A204.1 (cell line): ENCODE data around the gene TCF4.

Experiments
- FAIRE-seq: peaks from 2 replicates; lab custom pipeline; 2012; peaks lifted over from hg19 to GRCh38; lab: Jason Lieb, UNC

TCF4 gene

GRCh38 chr18:55384551-55385275, 203.3 kb downstream of the TCF4 start:
- no peak for FAIRE-seq

DNA sequence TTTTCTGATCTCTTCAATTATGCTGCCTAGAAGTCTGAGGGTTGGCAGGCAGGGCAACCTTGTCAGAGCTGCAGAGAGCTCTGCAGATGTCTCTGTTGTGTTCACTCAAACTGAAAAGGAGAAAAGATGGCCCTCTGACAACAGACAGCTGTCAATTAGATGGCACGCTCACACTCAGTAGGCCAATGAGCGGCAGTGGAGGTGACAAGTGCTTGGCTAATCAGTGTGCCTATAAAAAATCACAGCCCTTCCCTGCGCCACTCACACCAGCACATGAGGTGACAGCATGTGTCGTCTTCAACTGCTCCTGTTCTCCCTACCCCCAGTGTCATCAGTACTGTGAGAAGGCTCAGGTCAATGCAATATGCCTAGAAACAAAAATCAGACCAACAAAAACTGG, 203.9 kb downstream of the TCF4 start:
- FAIRE-seq = no peak

GRCh38 chr18:55382277-55382805, 205.7 kb downstream of the TCF4 start:
- no peak for FAIRE-seq

DNA sequence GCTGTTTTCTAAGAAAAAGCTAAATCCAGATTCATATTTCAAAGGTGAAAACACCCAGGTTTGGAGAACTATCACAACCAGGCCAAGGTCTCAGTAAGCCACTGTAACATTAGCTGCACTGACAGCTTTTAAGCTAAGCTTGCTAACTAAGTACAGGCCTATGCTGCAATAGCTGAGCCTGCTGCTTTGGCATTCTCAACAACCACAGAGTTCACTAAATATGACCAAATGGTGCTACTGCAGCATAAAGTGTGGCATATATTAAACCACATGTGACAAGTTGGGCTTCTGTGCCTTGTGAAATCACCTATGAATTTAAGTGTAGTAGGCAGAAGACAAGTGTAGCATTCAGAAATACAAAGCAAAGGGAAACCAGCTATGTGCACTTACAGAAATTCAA, 206.7 kb downstream of the TCF4 start:
- FAIRE-seq = no peak

GRCh38 chr18:55380589-55380988, 207.4 kb downstream of the TCF4 start:
- FAIRE-seq = no peak

DNA sequence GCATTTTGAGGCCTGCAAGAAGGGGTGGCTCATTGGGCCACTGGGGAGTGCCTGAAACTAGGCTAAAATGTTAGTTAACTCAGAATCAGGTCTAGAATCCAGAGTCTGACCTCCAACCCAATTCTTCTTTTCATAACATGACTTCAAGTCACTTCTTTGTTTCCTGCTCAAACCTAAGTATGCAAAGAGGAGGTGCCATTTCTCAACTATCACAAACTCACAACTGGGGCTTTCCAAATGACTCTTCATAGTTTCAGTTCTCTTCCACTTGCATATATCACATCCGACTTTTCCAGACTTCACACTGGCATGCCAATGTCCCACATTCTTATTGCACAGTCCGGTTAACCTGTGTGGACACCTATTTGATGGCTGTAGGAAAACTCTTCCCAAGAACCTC, 211.6 kb downstream of the TCF4 start:
- FAIRE-seq = no peak

DNA sequence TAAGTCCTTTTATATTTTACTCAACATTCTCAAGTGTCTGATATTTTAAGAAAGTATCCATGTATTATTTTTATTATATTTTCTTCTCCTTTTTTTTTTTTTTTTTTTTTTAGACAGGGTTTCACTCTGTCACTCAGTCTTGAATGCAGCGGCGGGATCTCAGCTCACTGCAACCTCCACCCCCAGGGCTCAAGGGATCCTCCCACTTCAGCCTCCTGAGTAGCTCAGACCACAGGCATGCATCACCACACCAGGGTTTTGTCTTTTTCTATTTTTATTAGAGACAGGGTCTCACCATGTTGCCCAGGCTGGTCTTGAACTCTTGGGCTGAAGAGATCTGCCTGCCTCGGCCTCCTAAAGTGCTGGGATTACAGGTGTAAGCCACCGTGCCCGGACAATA, 212.1 kb downstream of the TCF4 start:
- FAIRE-seq = no peak

DNA sequence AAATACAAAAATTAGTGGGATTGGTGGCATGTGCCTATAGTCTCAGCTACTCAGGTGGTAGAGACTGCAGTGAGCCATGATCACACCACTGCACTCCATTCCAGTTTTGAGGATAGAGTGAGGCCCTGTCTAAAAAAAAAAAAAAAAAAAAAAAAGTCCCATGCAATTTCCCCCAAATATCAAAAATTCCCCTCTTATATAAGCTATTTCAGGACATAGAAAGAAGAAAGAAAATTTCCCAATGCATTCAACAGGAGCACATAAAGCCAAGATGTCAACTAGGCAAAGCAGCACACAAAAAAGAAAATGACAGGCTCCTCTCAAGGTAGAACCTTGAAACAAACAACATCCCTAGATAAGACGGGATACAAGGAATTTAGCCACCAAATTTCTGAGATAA, 213.3 kb downstream of the TCF4 start:
- no peak for FAIRE-seq

DNA sequence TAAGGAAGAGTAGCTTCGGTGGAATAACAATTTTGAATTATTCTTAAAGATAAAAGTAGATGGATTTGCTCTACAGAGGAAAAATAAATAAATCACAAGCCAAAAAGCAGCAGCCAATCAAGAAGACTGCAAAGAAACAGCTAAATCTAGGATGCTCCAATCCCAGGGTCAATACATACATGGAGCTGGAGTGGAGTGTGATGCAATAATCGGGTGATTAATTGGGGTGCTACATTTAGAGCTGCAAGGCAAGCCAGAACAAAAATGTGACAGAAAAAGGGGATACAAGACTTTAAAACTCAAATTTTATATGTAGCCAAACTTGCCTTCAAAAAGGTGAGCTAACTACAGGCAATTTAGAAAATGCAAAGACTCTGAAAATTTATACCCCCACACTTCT, 215.8 kb downstream of the TCF4 start:
- no peak for FAIRE-seq

- no peak for FAIRE-seq
Observed at GRCh38 chr18:55370936-55371335, 217.1 kb downstream of the TCF4 start.

DNA sequence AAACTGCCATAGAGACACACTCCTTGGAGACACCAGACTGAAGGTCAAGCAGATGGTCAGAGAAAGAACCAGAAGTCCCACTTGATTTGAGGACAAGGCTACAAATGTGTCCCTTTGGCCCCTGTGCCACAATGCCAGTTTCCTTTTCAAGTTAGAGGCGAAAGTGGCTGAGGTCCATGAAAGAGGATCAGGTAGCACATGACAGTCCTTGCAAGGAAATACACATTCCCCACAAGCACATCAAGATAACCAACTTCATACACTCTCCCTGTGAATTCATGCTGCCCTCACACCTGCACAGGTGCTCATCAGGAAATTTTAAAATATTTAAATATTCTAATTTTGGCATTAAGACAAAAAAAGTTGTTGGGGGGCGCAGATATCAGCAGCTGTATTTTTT, 218.6 kb downstream of the TCF4 start:
- no peak for FAIRE-seq

- no peak for FAIRE-seq
Observed at GRCh38 chr18:55365342-55365741, 222.7 kb downstream of the TCF4 start.

GRCh38 chr18:55362303-55362702, 225.7 kb downstream of the TCF4 start:
- FAIRE-seq = no peak

DNA sequence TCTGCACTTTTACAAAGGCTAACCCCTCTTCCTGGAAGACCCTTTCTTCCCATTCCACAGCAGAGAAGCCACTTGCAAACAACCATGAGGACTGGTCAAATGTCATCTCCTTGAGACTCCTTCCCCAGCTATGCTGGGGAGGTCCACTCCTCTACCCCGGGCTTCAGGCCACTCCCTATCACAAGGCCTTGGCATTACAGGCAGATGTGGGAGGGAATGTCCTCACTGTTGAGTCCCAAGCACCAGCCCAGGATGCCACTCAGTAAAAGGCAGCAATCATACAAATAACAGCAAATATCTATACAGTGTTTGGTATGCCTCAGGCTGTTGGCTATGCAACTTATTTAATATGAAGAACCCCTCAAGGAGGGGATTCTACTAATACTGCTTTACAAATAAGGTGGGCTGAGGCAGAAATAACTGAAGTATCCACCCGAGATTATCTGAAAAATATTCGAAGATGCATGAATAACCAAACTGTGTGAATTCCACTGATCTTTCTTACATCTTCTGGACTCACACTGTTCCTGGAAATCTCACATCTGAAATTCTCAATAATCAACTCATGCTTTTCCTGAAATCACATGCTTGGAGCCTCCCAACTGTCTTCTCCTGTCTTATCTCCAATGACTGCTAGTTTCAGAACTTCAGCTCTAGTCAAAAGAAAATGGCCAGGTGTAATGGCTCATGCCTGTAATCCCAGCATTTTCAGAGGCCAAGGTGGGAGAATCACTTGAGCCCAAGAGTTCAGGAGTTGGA, 226.3 kb downstream of the TCF4 start:
- FAIRE-seq = no peak

DNA sequence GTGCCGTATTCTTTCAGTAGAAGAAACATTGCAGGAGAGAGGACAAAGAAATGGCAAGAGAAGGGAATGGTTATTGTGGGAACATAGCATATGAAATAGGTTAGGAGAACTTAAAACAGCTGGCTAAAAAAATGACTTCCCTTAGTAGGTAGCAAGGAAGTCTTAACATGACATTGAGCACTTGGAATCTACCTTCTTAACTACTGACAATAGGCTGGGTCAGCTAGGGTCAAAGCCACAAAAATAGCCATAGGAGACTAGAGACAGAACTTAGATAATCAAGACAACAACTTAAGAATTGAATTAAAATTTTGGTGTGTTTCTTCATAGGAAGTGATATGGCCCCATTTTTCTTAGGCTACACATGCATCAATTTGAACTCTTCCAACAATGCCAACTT, 227.9 kb downstream of the TCF4 start:
- no peak for FAIRE-seq

DNA sequence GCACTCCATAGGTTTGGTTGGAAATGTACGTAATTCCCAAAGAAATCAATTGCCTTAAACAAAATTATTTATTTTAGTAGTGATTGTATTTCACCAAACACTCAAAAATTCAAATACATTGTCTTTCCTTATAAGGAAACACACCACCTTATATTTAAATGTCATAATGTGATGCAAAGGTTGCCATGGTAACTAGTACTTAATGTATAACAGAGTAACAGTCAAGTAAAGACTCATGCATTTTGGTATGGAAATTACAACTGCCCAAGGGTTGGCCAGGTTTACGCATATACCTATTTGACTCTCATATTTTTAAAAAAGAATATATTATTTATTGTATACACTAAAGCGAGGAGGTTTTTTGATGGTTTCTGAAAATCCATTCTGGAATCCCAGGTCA, 231.2 kb downstream of the TCF4 start:
- FAIRE-seq = no peak

DNA sequence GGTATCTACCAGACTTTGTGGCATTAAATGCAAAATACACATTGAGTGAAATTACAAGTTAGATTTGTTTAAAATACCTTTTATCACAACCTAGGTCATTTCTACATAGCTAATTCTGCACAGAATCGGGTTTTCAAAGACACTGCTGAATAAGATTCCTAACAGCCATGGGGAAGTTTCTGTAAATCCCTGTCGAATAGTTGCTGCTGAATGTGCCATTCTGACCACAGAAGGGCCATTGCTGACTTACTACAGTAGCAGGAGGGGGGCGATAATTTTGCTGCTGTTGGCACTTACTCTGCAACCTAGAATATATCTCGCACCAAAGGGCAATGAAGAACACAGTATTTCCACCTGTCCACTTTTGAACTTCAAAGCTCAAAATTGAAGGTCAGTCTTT, 232.8 kb downstream of the TCF4 start:
- no peak for FAIRE-seq

DNA sequence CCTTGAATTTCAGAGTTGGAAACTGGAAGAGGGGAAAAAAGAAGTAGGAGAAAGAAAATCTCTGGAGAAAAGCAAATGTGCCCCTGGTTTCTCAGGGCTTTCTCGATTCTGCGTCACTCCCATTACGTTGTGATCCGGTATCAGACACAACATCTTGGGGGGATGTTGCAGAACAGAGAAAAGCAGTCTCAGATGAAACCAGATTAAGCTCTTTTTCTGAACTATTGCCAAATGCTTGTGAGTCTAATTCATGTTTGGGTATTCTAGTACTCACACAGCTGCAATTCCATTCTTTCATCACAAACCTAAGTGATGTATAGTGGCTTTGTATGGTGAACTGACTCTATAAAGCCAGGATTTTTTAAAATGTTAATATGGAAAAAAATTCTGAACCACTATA, 233.2 kb downstream of the TCF4 start:
- no peak for FAIRE-seq

DNA sequence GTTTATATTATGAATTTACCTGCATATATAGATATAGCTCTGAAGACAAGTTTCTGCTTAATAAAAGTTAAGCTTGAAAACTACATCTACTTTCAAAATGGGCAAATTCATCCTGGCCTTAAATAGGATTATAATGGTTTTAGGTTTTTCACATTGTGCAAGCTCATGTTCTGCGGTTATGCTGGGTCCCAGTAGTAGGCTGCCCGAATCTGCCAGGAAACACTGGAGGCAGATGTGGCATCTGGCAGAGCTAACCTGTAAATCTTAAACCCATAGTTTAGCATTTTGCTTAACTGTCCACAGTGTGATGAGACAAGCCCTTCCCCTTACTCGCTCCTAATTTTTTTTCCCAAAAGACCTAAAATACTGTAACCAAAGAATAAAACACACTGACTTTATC, 234.2 kb downstream of the TCF4 start:
- no peak for FAIRE-seq

- no peak for FAIRE-seq
Observed at GRCh38 chr18:55353391-55353790, 234.6 kb downstream of the TCF4 start.

- FAIRE-seq = no peak
Observed at GRCh38 chr18:55351980-55352714, 235.8 kb downstream of the TCF4 start.

GRCh38 chr18:55351241-55351691, 236.7 kb downstream of the TCF4 start:
- no peak for FAIRE-seq

GRCh38 chr18:55349685-55350084, 238.3 kb downstream of the TCF4 start:
- no peak for FAIRE-seq
